Mammary epithelial cell (primary cell): ENCODE results near the gene ARL16.

Experiments
- EZH2 ChIP-seq: IDR thresholded peaks from 2 replicates; pipeline ENCODE4 v1.6.1; 2012; ENCODE audit warnings: low read length, inconsistent platforms, borderline replicate concordance
- TF ChIP-seq, protein P1 (sequence below), 2 donors: IDR thresholded peaks in 1 of 2; conservative IDR thresholded peaks in 1 of 2; 2 replicates each; pipeline ENCODE4 v1.5.1; 2011 to 2012; ENCODE audit warnings: inconsistent platforms in 2 of 2, low read length in 2 of 2, mild to moderate bottlenecking in 2 of 2, control low read depth in 1 of 2, low read depth in 1 of 2; ENCODE audit not compliant: insufficient read depth in 1 of 2; ENCODE audit errors: extremely low read depth in 1 of 2

DNA sequence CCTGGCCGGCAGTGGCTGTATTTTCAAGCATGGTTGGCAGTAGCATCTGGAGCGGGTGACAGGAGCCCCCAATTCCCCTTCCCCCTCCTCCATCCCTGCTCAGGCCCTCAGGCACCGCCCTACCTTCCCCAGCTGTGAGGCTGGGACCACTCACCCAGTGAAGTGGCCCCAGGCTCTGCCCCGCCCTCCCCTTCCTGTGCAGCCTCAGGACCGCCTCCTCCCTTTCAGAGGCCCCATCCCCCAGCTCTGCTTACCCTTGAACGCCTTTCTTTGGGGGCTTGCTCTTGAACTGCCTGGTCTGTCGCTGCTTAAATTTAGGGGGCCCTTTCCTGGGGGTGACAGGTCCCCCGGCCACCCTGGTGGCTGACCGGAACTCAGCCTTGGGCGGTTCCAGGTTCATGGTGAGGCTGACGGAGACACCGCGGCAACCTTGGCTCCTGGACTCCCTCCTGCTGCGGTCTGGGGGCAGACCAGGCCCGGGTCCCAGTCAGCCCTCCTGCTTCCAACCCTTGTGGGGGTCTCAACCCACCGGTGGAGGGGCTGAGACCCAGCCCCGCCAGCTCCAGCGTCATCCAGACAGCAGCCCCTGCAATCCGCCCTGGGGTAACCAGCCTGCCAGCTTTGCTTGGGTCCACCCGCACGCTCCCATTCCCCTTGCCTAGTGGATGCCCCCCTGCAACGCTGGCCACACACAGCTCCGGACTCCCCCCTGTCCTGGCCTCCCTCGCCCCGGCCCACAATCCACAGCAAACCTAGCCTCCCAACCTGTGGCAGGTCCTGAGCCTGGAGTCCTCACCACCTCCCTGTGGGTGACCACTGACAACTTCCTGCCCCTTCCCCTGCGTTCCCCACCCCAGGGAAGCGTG is 30.5 kb downstream of the ARL16 start:
- TF ChIP-seq, protein P1, sequence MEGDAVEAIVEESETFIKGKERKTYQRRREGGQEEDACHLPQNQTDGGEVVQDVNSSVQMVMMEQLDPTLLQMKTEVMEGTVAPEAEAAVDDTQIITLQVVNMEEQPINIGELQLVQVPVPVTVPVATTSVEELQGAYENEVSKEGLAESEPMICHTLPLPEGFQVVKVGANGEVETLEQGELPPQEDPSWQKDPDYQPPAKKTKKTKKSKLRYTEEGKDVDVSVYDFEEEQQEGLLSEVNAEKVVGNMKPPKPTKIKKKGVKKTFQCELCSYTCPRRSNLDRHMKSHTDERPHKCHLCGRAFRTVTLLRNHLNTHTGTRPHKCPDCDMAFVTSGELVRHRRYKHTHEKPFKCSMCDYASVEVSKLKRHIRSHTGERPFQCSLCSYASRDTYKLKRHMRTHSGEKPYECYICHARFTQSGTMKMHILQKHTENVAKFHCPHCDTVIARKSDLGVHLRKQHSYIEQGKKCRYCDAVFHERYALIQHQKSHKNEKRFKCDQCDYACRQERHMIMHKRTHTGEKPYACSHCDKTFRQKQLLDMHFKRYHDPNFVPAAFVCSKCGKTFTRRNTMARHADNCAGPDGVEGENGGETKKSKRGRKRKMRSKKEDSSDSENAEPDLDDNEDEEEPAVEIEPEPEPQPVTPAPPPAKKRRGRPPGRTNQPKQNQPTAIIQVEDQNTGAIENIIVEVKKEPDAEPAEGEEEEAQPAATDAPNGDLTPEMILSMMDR (conservative IDR thresholded peaks at IDR 0.05 in 1 of 2, IDR thresholded peaks at IDR 0.05 in 1 of 2; ENCODE audit: extremely low read depth in 1 of 2, insufficient read depth in 1 of 2, low read depth in 1 of 2, low read length in 2 of 2), result no peak
- no peak for TF ChIP-seq EZH2
